ENCODE measurements around the gene TMEM127.
"Not testable (repeated sequence)": the region's sequence is repeated elsewhere in the genome, so short reads cannot be mapped to it uniquely, and the experiment has no call there.

The TMEM127 gene

DNA sequence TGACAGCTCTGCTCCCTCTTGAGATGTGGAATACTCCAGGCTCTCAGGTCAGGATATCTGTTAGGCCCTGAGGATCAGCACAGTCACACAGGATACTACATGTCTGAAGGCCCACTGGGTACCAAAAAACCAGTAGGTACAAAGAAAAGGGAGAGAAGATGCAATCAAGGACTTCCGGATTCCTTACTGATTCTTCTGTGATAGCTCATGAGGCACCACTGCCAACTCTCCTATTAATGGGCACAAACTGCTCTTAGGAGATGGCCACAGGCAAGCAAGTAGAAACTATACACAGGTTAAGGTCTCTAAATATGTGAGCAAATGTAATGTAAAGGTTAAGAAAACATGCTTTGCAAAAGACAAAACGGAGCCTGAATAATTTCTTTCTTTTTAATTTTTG lies 3.5 kb downstream of the TMEM127 start:
- no peak overlapping the region for H3K4me3 ChIP-seq (ENCODE audit: low read length)
- no peak overlapping the region for H3K9ac ChIP-seq (ENCODE audit: low read depth, low read length)
- H3K27ac ChIP-seq (ENCODE audit: low read depth, low read length) = no peak overlapping the region
- no peaks in the 10 kb centered on the region for H3K27me3 ChIP-seq (ENCODE audit: insufficient read depth, low read length)
- H3K9me3 ChIP-seq (ENCODE audit: insufficient read depth, low read depth, low read length) = no peaks in the 10 kb centered on the region
- peaks cover 8% of the 10 kb centered on the region; the same call in 1 of the 2 replicates for H3K36me3 ChIP-seq (ENCODE audit: insufficient read depth, low read length)
- WGBS = 95% methylated on average over 2 of the region's 2 CpGs
- peaks cover 16% of the 10 kb centered on the region for H3K4me1 ChIP-seq (ENCODE audit: insufficient read depth, low read length)

- peaks cover 16% of the 10 kb centered on the region for H3K4me1 ChIP-seq (ENCODE audit: insufficient read depth, low read length)
Measured at GRCh38 chr2:96261328-96262003, 4.3 kb downstream of the TMEM127 start.

GRCh38 chr2:96260387-96261260 lies 5.2 kb downstream of the TMEM127 start:
- peaks cover 16% of the 10 kb centered on the region for H3K4me1 ChIP-seq (ENCODE audit: insufficient read depth, low read length)
- WGBS = 58% methylated on average over 10 of the region's 10 CpGs
- no peaks in the 10 kb centered on the region for H3K27me3 ChIP-seq (ENCODE audit: insufficient read depth, low read length)
- H3K4me3 ChIP-seq (ENCODE audit: low read length) = no peak overlapping the region
- no peaks in the 10 kb centered on the region for H3K9me3 ChIP-seq (ENCODE audit: insufficient read depth, low read depth, low read length)
- H3K9ac ChIP-seq (ENCODE audit: low read depth, low read length) = no peak overlapping the region
- peak overlapping the region; percentile 27; the same call in 1 of the 2 replicates for H3K27ac ChIP-seq (ENCODE audit: low read depth, low read length)
- peaks cover 10% of the 10 kb centered on the region for H3K36me3 ChIP-seq (ENCODE audit: insufficient read depth, low read length)

More at GRCh38 chr2:96261328-96262003, 4.3 kb downstream of the TMEM127 start:
- H3K27me3 ChIP-seq (ENCODE audit: insufficient read depth, low read length) = no peaks in the 10 kb centered on the region
- H3K4me3 ChIP-seq (ENCODE audit: low read length) = no peak overlapping the region
- no peak overlapping the region for H3K27ac ChIP-seq (ENCODE audit: low read depth, low read length)
- 90% methylated on average over 6 of the region's 6 CpGs for WGBS
- no peak overlapping the region for H3K9ac ChIP-seq (ENCODE audit: low read depth, low read length)
- peaks cover 8% of the 10 kb centered on the region; the same call in 1 of the 2 replicates for H3K36me3 ChIP-seq (ENCODE audit: insufficient read depth, low read length)
- H3K9me3 ChIP-seq (ENCODE audit: insufficient read depth, low read depth, low read length) = no peaks in the 10 kb centered on the region

DNA sequence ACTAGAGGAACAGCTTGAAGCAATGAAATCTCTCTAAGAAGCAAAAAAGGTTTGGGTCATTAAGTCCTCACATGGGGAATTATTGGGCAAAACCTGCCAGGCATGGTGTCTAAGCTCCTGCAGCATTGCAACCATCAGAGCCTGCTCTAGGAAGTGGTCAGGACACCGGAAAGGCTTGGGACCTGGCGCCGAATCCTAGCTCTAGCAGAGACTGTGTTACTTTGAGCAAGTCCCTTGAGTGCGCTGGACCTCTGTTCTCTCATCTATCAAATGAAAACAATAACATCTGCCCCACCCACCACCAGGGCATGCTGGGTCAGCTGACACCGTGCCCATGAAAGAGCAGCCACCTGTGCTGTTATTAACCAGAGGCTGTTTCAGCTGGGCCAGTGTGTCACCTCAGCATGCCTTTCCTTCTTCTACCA lies 6.3 kb downstream of the TMEM127 start:
- Histone ChIP-seq H3K4me1 (ENCODE audit: insufficient read depth, low read length) (peaks cover 13% of the 10 kb centered on the region), H3K9me3 (ENCODE audit: insufficient read depth, low read depth, low read length) (no peaks in the 10 kb centered on the region), H3K36me3 (ENCODE audit: insufficient read depth, low read length) (peaks cover 20% of the 10 kb centered on the region), H3K9ac (ENCODE audit: low read depth, low read length) (no peak overlapping the region), H3K4me3 (ENCODE audit: low read length) (no peak overlapping the region), H3K27me3 (ENCODE audit: insufficient read depth, low read length) (no peaks in the 10 kb centered on the region), H3K27ac (ENCODE audit: low read depth, low read length) (no peak overlapping the region)
- WGBS = 96% methylated on average over 5 of the region's 5 CpGs

- H3K36me3 ChIP-seq (ENCODE audit: insufficient read depth, low read length) = peaks cover 31% of the 10 kb centered on the region
- no peak overlapping the region for H3K27ac ChIP-seq (ENCODE audit: low read depth, low read length)
- H3K9me3 ChIP-seq (ENCODE audit: insufficient read depth, low read depth, low read length) = no peaks in the 10 kb centered on the region
- H3K9ac ChIP-seq (ENCODE audit: low read depth, low read length) = no peak overlapping the region
- H3K4me3 ChIP-seq (ENCODE audit: low read length) = no peak overlapping the region
- H3K4me1 ChIP-seq (ENCODE audit: insufficient read depth, low read length) = peaks cover 9% of the 10 kb centered on the region; the same call in 1 of the 2 replicates
- H3K27me3 ChIP-seq (ENCODE audit: insufficient read depth, low read length) = no peaks in the 10 kb centered on the region
- WGBS = 92% methylated on average over 7 of the region's 7 CpGs
Measured at GRCh38 chr2:96258166-96259022, 7.4 kb downstream of the TMEM127 start.

- 96% methylated on average over 3 of the region's 3 CpGs for WGBS
- H3K27me3 ChIP-seq (ENCODE audit: insufficient read depth, low read length); H3K9ac ChIP-seq (ENCODE audit: low read depth, low read length); H3K27ac ChIP-seq (ENCODE audit: low read depth, low read length); H3K4me1 ChIP-seq (ENCODE audit: insufficient read depth, low read length); H3K4me3 ChIP-seq (ENCODE audit: low read length); H3K9me3 ChIP-seq (ENCODE audit: insufficient read depth, low read depth, low read length): not testable (repeated sequence)
- H3K36me3 ChIP-seq (ENCODE audit: insufficient read depth, low read length) = peaks cover 36% of the 10 kb centered on the region
Measured at GRCh38 chr2:96257744-96258143, 8.1 kb downstream of the TMEM127 start.

DNA sequence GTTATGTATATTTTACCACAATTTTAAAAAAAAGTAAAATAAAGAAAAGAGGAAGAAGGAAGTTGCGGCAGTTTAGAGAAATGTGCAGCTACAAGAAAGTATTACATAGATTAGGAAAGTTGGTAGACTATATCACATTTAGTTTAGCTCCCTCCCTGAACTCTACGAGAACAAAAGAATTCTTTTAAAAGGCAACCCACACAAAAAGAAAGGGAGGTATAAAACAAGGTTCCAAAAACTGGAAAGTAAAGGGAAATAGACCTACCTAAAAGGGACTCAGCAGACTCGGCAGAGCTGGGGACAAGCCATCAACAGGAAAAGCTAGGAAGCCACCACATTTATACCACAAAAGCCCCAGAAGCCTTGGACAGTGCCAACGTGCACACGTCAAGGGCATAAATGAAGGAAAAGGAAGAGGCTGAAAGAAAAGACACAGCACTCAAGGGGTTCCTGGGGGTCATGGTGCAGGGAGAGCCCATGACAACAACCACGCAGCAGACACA lies 9.1 kb downstream of the TMEM127 start:
- no peaks in the 10 kb centered on the region for H3K27me3 ChIP-seq (ENCODE audit: insufficient read depth, low read length)
- no peaks in the 10 kb centered on the region for H3K9me3 ChIP-seq (ENCODE audit: insufficient read depth, low read depth, low read length)
- H3K27ac ChIP-seq (ENCODE audit: low read depth, low read length) = no peak overlapping the region
- no peak overlapping the region for H3K9ac ChIP-seq (ENCODE audit: low read depth, low read length)
- H3K36me3 ChIP-seq (ENCODE audit: insufficient read depth, low read length) = peaks cover 34% of the 10 kb centered on the region
- no peak overlapping the region for H3K4me3 ChIP-seq (ENCODE audit: low read length)
- WGBS = 96% methylated on average over 4 of the region's 6 CpGs
- H3K4me1 ChIP-seq (ENCODE audit: insufficient read depth, low read length) = peaks cover 9% of the 10 kb centered on the region; the same call in 1 of the 2 replicates

- H3K27me3 ChIP-seq (ENCODE audit: insufficient read depth, low read length) = no peaks in the 10 kb centered on the region
- H3K27ac ChIP-seq (ENCODE audit: low read depth, low read length) = no peak overlapping the region
- no peak overlapping the region for H3K9ac ChIP-seq (ENCODE audit: low read depth, low read length)
- H3K4me1 ChIP-seq (ENCODE audit: insufficient read depth, low read length) = no peaks in the 10 kb centered on the region
- no peaks in the 10 kb centered on the region for H3K9me3 ChIP-seq (ENCODE audit: insufficient read depth, low read depth, low read length)
- 97% methylated on average over 11 of the region's 11 CpGs for WGBS
- peaks cover 34% of the 10 kb centered on the region for H3K36me3 ChIP-seq (ENCODE audit: insufficient read depth, low read length)
- no peak overlapping the region for H3K4me3 ChIP-seq (ENCODE audit: low read length)
Measured at GRCh38 chr2:96254571-96254970, 11.2 kb downstream of the TMEM127 start.

DNA sequence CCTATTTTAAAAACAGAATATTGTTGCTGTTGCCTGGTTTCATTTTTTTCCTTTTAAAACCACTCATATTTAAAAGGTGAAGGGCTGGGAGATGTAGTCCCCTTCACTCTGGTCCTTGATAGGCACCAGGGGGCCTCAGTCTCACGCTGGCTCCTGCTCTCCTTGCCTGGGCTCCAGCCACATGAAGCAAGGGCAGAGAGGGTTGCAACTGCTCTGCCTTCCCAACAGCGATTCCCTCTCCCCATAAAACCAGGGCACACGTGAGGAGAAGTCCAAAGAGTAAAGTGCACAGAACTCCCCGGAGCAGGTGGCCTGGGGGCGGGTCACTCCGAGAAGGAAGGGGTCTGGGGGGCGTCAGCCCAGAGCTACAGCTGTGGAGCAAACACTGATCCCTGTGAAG lies 12.8 kb downstream of the TMEM127 start:
- WGBS = 95% methylated on average over 7 of the region's 7 CpGs
- no peak overlapping the region for H3K4me3 ChIP-seq (ENCODE audit: low read length)
- H3K27ac ChIP-seq (ENCODE audit: low read depth, low read length) = no peak overlapping the region
- H3K27me3 ChIP-seq (ENCODE audit: insufficient read depth, low read length) = no peaks in the 10 kb centered on the region
- H3K36me3 ChIP-seq (ENCODE audit: insufficient read depth, low read length) = peaks cover 28% of the 10 kb centered on the region
- no peak overlapping the region for H3K9ac ChIP-seq (ENCODE audit: low read depth, low read length)
- H3K4me1 ChIP-seq (ENCODE audit: insufficient read depth, low read length) = no peaks in the 10 kb centered on the region
- H3K9me3 ChIP-seq (ENCODE audit: insufficient read depth, low read depth, low read length) = no peaks in the 10 kb centered on the region

DNA sequence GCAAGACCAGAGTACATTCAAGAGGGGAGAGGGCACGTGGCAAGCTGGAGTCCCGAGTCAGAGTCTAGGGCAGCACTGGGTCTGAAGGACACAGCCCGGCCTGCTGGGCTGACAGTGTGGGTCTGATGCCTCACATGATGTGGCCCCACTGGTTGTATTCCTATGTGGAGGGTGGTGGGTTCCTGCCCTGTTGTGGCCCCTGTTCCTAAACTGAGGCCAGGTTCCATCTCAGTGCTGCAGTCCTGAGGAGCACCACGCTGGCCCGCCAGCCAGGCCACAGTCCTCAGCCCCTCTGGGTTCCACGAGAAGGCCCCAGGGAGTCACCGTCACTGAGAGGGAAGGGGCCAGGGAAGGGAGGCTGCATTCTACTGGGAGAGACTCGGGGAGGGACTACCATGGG lies 13.3 kb downstream of the TMEM127 start:
- H3K36me3 ChIP-seq (ENCODE audit: insufficient read depth, low read length) = peaks cover 28% of the 10 kb centered on the region
- WGBS = 95% methylated on average over 8 of the region's 8 CpGs
- no peaks in the 10 kb centered on the region for H3K4me1 ChIP-seq (ENCODE audit: insufficient read depth, low read length)
- no peak overlapping the region for H3K4me3 ChIP-seq (ENCODE audit: low read length)
- H3K27ac ChIP-seq (ENCODE audit: low read depth, low read length) = no peak overlapping the region
- H3K27me3 ChIP-seq (ENCODE audit: insufficient read depth, low read length) = no peaks in the 10 kb centered on the region
- H3K9me3 ChIP-seq (ENCODE audit: insufficient read depth, low read depth, low read length) = no peaks in the 10 kb centered on the region
- H3K9ac ChIP-seq (ENCODE audit: low read depth, low read length) = no peak overlapping the region
